HL-60/S4 treated with retinoic acid at 250 ng/mL for 4 days and 3 days (cell line): ENCODE results near the gene MBP.

Experiments used
- in situ Hi-C: fragments of 300-500 bp; cut with MboI; formaldehyde crosslinking; loops from 2 replicates; pipeline ENCODE4 v1.7.0; 2022; ENCODE audit warnings: low sequenced_read_pairs

MBP gene

GRCh38 chr18:77116201-77117080 is 16.1 kb downstream of the MBP start:
- in situ Hi-C loops: loop anchor here (10.0 kb wide), 1 partner anchor 52 kb away; no protein-coding TSS in a partner anchor

GRCh38 chr18:77115192-77115953 is 17.2 kb downstream of the MBP start:
- in situ Hi-C loops: loop anchor here (10.0 kb wide), 1 partner anchor 51 kb away; no protein-coding TSS in a partner anchor

- in situ Hi-C loops: loop anchor here (10.0 kb wide), 1 partner anchor 50 kb away; no protein-coding TSS in a partner anchor
These were observed 18.0 kb downstream of the MBP start for GRCh38 chr18:77114415-77115191.

DNA sequence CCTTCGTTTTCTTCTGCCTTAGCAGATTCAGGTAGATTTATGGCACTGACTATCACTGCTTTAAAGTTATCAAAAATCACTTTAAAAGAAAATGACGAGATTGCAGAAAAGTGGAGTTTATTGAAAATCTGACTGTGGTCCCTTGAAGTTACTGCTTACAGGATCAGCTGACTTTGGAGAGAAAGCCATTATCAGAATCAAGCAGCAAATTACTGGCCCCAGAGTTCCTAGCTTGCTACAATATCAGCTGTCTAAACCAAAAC is 18.5 kb downstream of the MBP start:
- in situ Hi-C loops: loop anchor here (10.0 kb wide), 1 partner anchor 49 kb away; no protein-coding TSS in a partner anchor

DNA sequence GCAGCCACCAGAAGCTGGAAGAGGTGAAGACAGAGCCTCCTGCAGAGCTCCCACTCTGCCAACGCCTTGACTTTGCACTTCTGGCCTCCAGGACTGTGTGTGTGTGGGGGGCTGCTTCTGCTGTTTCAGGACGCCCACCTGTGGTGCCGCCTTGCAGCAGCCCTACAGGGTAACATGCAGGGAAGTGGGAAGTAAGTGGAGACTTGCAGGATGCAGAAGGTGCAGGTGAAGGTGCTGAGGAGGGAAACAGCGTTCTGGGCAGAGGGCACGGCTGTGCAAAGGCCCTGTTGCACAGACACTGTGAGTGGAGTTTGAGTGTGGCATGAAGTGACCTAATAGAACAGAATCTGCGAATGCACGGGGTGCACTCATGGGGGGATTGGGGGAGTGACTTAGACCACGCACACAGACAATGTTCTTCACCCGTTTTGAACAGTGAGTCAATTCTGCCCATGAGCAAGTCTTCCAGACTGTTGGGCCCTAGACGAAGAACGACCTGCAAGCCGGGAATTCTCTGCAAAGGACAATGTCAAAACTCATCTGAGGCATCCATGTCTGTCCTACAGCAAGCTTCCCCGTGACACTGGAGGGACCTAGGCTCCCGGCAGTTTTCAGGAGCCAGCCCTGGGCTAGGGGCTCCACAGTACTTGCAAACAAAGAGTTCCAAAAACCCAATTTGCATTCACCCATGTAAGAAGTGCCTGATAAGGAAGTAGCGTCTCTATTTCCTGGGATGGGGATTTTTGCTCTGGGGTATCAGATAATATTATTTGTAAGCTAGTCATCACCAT is 19.0 kb downstream of the MBP start:
- in situ Hi-C loops: loop anchor here (10.0 kb wide), 1 partner anchor 49 kb away; no protein-coding TSS in a partner anchor

DNA sequence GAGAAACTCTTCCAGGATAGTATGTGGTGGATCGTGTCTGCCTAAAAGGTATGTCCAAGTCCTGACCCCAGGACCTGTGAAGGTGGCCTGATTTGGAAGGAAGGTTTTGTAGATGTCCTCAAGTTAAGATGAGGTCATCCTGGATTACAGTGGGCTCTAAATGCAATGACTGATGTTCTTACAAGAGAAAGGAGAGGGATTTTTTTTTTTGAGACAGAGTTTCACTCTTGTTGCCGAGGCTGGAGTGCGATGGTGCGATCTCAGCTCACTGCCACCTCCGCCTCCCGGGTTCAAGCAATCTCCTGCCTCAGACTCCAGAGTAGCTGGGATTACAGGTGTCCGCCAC is 19.9 kb downstream of the MBP start:
- in situ Hi-C loops: loop anchor here (10.0 kb wide), 1 partner anchor 48 kb away; no protein-coding TSS in a partner anchor

- in situ Hi-C loops: loop anchor here (10.0 kb wide), 1 partner anchor 47 kb away; no protein-coding TSS in a partner anchor
These were observed 20.4 kb downstream of the MBP start for GRCh38 chr18:77111951-77112746.

- in situ Hi-C loops: loop anchor here (10.0 kb wide), 1 partner anchor 47 kb away; no protein-coding TSS in a partner anchor
These were observed 21.1 kb downstream of the MBP start for GRCh38 chr18:77111449-77111848.

GRCh38 chr18:77110936-77111335 is 21.6 kb downstream of the MBP start:
- in situ Hi-C loops: loop anchor here (10.0 kb wide), 1 partner anchor 46 kb away; no protein-coding TSS in a partner anchor

DNA sequence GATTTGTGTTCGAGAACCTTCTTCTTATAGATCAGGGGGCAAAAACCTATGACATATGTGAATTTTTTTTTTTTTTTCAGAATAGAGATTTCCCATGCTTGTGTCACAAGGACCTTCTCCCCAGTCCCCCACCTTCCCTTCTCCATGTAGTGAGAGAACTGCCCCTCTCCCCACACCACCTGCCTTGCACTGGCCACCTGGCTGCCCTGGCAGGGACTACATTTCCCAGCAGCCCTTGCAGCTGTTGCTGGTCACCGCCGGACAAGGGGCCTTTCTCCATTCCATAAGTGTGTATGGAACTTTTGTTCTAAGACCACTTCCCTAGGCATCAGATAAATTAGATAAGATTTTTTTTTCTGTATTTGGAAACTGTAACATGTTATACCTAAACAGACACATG is 22.2 kb downstream of the MBP start:
- in situ Hi-C loops: loop anchor here (10.0 kb wide), 1 partner anchor 46 kb away; no protein-coding TSS in a partner anchor

DNA sequence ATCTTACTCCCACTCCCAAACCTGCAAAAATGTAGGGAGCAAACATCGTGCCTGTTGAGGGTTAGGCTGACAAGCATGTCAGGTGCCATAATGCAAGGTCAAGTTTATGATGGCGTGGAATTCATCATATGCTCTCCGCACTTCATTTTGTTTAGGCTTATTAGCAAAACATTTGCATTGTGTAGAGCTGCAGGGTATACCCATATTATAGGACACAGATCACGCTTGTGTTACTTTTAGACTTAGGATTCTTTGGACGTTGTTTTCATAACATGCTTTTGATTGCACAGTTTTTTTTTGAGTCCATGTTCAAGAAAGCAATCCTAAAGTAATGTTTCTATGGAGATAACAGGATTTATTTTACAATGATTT is 22.9 kb downstream of the MBP start:
- in situ Hi-C loops: loop anchor here (10.0 kb wide), 1 partner anchor 45 kb away; no protein-coding TSS in a partner anchor

GRCh38 chr18:77108821-77109647 is 23.5 kb downstream of the MBP start:
- in situ Hi-C loops: no loop called here

- in situ Hi-C loops: no loop called here
These were observed 24.4 kb downstream of the MBP start for GRCh38 chr18:77108001-77108692.

DNA sequence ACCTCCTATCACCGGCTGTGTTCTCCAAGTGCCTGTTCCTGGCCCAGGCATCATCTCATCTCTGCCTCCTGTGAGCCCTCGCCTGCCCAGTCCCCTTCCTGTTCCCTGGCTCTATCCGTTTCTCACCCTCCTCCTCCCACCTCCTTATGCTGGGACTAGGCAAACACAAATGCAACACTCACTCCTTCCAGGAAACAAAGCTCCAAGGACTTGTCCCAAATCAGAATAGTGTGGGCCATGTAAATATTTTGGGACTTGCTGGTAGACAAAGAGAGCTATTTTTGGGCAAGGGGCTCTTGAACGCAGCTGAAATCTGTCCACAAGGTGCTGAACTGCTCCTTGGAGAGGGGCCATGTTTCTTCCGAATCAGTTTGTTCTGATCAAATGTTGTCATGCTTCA is 25.3 kb downstream of the MBP start:
- in situ Hi-C loops: no loop called here

- in situ Hi-C loops: no loop called here
These were observed 26.3 kb downstream of the MBP start for GRCh38 chr18:77106331-77106730.

- in situ Hi-C loops: no loop called here
These were observed 26.9 kb downstream of the MBP start for GRCh38 chr18:77105680-77106079.

DNA sequence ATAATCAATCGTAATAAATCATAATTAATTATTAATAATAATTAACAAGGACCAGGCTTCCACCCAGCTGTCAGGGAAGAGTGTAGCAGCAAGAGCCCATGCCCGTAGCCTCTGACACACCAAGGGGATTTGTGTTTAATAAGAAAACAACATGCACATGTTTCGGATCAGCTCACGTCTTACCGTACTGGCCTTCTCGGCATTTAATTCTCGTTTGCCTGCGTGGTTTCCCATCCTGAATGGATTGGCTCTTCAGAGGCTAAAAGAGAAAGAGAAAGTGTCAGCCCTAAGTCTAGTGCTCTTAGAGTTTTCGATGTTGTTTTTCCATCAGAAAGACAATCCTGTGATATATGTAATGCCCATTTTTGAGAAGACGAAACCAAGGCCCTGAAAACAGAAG is 27.6 kb downstream of the MBP start:
- in situ Hi-C loops: no loop called here

GRCh38 chr18:77103991-77104531 is 28.5 kb downstream of the MBP start:
- in situ Hi-C loops: no loop called here
